HEK293T (cell line): Measurements from ENCODE around the gene ST6GALNAC1.

Experiments used
- CTCF ChIA-PET: fragments of 350-600 bp; formaldehyde crosslinking; extraction: SDS; loops from one replicate; lab custom pipeline; 2021; ENCODE audit warnings: antibody characterized with exemption, inconsistent platforms; lab: Yijun Ruan, JAX
- POLR2A ChIA-PET: fragments of 350-600 bp; formaldehyde crosslinking; extraction: SDS; loops from one replicate; lab custom pipeline; 2020; ENCODE audit warnings: antibody characterized with exemption, inconsistent platforms; lab: Yijun Ruan, JAX
- DNase-seq: peaks from one replicate; pipeline ENCODE4 v3.0.0; 2012; ENCODE audit warnings: mixed read lengths; ENCODE audit errors: extremely low spot score
- ARNT ChIP-seq: fragments of 450-650 bp; IDR thresholded peaks from 2 replicates; pipeline ENCODE4 v1.6.1; 2017; ENCODE audit warnings: mild to moderate bottlenecking
- BHLHE40 ChIP-seq: fragments of 450-650 bp; IDR thresholded peaks from 2 replicates; pipeline ENCODE4 v1.6.1; 2016; ENCODE audit warnings: mild to moderate bottlenecking, moderate library complexity, borderline replicate concordance
- CTBP1 ChIP-seq: fragments of 450-650 bp; IDR thresholded peaks from 2 replicates; pipeline ENCODE4 v1.6.1; 2016; ENCODE audit warnings: borderline replicate concordance
- ELF4 ChIP-seq: fragments of 450-650 bp; IDR thresholded peaks from 2 replicates; pipeline ENCODE4 v1.6.1; 2017; ENCODE audit warnings: antibody characterized with exemption
- FOXA1 ChIP-seq: fragments of 450-650 bp; IDR thresholded peaks from 2 replicates; pipeline ENCODE4 v1.6.1; 2016; ENCODE audit warnings: mild to moderate bottlenecking
- FOXK2 ChIP-seq: fragments of 450-650 bp; IDR thresholded peaks from 2 replicates; pipeline ENCODE4 v1.6.1; 2016; ENCODE audit warnings: mild to moderate bottlenecking
- FOXM1 ChIP-seq: fragments of 450-650 bp; IDR thresholded peaks from 2 replicates; pipeline ENCODE4 v1.6.1; 2017; ENCODE audit warnings: mild to moderate bottlenecking, borderline replicate concordance
- HDGF ChIP-seq: fragments of 450-650 bp; IDR thresholded peaks from 2 replicates; pipeline ENCODE4 v1.6.1; 2017; ENCODE audit warnings: antibody characterized with exemption, borderline replicate concordance
- L3MBTL2 ChIP-seq: fragments of 450-650 bp; conservative IDR thresholded peaks from 2 replicates; pipeline ENCODE4 v1.6.1; 2016; ENCODE audit warnings: mild to moderate bottlenecking
- LEF1 ChIP-seq: fragments of 450-650 bp; IDR thresholded peaks from 2 replicates; pipeline ENCODE4 v1.6.1; 2017; ENCODE audit warnings: mild to moderate bottlenecking, borderline replicate concordance
- NFRKB ChIP-seq: fragments of 450-650 bp; IDR thresholded peaks from 2 replicates; pipeline ENCODE4 v1.6.1; 2016; ENCODE audit warnings: mild to moderate bottlenecking, moderate library complexity
- SP1 ChIP-seq: fragments of 450-650 bp; IDR thresholded peaks from 2 replicates; pipeline ENCODE4 v1.6.1; 2017
- SUZ12 ChIP-seq: fragments of 450-650 bp; IDR thresholded peaks from 2 replicates; pipeline ENCODE4 v1.6.1; 2016; ENCODE audit warnings: mild to moderate bottlenecking
- TARDBP ChIP-seq: fragments of 450-650 bp; IDR thresholded peaks from 2 replicates; pipeline ENCODE4 v1.6.1; 2016
- ZNF384 ChIP-seq: fragments of 450-650 bp; IDR thresholded peaks from 2 replicates; pipeline ENCODE4 v1.6.1; 2016
- TF ChIP-seq, protein P1 (sequence below): fragments of 450-650 bp; IDR thresholded peaks from 2 replicates; pipeline ENCODE4 v1.6.1; 2016

The ST6GALNAC1 gene

DNA sequence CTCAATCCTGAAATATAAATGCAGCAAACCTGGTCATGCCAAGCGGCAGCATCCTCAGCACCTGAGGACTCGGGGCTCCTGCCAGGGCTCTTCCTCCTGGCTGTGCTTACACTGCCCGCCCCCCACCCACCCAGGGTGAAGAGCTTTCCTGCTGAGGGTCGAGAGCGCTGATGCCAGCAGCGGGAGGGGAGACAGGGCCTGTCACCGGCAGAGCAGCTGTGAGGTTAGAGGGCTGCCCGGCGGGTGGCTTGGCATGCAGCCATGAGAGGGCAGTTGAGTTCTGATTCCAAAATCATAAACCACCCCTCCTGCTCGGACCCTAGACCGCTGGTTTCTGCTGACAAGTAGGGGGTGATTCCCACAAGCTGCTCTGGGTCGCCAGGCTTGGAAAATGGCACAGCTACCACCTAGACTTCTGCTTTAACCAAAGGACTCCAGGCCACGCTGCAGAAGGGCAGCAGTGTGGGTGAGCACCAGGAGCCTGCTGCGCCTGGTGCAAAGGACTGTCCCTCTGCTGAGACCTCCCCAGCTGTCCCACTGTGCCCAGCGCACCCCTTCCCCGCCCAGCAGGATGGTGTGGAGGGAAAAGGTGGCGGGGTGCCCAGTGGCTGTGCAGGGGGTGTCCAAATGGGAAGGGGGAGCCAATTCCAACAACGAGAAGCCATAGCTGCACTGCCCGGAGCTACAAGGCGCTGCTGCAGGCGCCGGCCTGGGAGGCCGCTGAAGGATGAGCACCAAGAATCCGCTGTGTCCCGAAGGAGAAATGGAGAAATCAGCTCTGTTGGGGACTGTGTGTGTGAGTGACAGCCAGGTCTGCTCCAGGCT is 40.6 kb upstream of the ST6GALNAC1 start:
- CTCF ChIA-PET = interaction anchor here (0.7 to 1.7 kb wide), 2 partner anchors 27 to 30 kb away, joined by 4 to 7 read pairs; partner anchors contain the start of gene MXRA7
- TF ChIP-seq LEF1 = no peak
- TF ChIP-seq ELF4 = no peak
- TF ChIP-seq ZNF384 = no peak
- TF ChIP-seq FOXK2 = no peak
- TF ChIP-seq BHLHE40 = no peak
- no peak for TF ChIP-seq SP1
- no peak for TF ChIP-seq SUZ12
- TF ChIP-seq HDGF = no peak
- TF ChIP-seq FOXM1 = no peak
- TF ChIP-seq, protein P1, sequence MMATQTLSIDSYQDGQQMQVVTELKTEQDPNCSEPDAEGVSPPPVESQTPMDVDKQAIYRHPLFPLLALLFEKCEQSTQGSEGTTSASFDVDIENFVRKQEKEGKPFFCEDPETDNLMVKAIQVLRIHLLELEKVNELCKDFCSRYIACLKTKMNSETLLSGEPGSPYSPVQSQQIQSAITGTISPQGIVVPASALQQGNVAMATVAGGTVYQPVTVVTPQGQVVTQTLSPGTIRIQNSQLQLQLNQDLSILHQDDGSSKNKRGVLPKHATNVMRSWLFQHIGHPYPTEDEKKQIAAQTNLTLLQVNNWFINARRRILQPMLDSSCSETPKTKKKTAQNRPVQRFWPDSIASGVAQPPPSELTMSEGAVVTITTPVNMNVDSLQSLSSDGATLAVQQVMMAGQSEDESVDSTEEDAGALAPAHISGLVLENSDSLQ = no peak
- no peak for TF ChIP-seq NFRKB
- no peak for TF ChIP-seq CTBP1
- no peak for TF ChIP-seq FOXA1
- no peak for TF ChIP-seq L3MBTL2
- no peak for TF ChIP-seq TARDBP
- POLR2A ChIA-PET = interaction anchor here (0.8 to 1.4 kb wide), 3 partner anchors 12 to 27 kb away, joined by 3 read pairs; no protein-coding TSS in a partner anchor
- no peak for DNase-seq

DNA sequence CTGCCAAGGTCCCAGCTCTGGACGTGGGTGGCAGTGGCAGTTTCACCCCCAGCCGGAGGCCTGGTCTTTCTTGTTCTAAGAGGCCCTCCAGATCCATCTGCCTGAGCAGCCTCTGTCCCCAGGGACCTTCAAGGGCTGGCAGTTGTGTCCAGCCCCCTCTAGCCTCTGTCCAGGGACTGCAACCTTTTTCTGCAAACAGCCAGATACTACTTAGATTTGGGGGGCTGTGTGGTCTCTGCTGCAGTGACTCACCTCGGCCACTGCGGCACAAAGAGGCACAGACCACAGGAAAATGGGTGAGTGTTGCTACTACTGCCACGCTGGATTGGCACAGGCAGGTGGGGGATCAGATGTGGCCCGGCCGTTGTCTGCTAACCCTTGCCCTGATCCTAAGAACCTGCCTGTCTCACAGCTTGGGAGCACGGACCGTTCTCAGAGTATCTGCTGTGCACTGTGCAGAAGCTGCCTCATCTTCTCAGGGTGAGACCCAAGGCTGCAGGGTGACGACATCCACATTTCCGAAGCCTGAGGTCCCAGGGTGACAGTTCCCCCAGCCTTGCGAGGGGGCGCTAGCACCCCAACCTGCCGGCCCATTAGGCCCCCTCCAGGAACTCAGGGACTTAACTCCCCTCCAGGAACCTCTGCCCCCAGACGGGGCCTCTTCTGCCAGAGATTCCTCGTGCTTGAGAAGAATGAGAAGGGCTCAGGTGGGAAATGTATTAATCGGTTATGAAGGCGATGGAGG is 39.6 kb upstream of the ST6GALNAC1 start:
- no peak for DNase-seq
- ChIA-PET POLR2A (interaction anchor here (0.8 kb wide), 1 partner anchor 11 kb away, joined by 3 read pairs; no protein-coding TSS in a partner anchor), CTCF (interaction anchor here (0.7 kb wide), 1 partner anchor 31 kb away, joined by 4 read pairs; no protein-coding TSS in a partner anchor)
- TF ChIP-seq CTBP1 (no peak), ARNT (no peak), ZNF384 (no peak), LEF1 (no peak), SUZ12 (no peak), ELF4 (no peak)
- TF ChIP-seq, protein P1 = no peak

DNA sequence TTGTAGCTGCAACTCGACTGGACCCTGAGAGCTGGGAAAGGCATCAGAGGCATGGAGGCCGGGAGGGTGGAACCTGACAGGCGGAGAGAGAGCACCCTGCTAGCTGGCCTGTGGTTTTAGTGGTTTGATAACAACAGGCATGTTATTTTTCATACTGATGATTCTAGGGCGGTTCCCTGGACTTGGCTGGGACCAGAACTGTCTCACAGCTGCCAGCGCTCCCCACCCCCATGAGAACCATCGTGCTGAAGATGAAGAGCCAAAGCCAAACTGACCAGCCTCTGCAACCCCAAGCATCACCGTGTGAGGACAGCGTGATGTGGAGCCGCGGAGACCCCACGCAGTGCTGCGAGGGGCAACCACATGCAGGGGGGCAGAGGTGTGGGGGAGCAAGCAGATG is 38.7 kb upstream of the ST6GALNAC1 start:
- POLR2A ChIA-PET = interaction anchor here (1.4 to 2.4 kb wide), 5 partner anchors 11 to 125 kb away, joined by 4 to 32 read pairs (median 5); no protein-coding TSS in a partner anchor
- TF ChIP-seq ELF4 (no peak), ZNF384 (no peak), NFRKB (no peak), L3MBTL2 (no peak), TARDBP (no peak), SUZ12 (no peak), ARNT (no peak), CTBP1 (no peak), LEF1 (no peak), SP1 (no peak), FOXK2 (no peak), FOXM1 (no peak), FOXA1 (no peak), HDGF (no peak)
- TF ChIP-seq, protein P1 = no peak
- CTCF ChIA-PET = interaction anchor here (0.9 to 2.4 kb wide), 11 partner anchors 9 to 158 kb away, joined by 3 to 25 read pairs (median 7); no protein-coding TSS in a partner anchor
- no peak for DNase-seq

DNA sequence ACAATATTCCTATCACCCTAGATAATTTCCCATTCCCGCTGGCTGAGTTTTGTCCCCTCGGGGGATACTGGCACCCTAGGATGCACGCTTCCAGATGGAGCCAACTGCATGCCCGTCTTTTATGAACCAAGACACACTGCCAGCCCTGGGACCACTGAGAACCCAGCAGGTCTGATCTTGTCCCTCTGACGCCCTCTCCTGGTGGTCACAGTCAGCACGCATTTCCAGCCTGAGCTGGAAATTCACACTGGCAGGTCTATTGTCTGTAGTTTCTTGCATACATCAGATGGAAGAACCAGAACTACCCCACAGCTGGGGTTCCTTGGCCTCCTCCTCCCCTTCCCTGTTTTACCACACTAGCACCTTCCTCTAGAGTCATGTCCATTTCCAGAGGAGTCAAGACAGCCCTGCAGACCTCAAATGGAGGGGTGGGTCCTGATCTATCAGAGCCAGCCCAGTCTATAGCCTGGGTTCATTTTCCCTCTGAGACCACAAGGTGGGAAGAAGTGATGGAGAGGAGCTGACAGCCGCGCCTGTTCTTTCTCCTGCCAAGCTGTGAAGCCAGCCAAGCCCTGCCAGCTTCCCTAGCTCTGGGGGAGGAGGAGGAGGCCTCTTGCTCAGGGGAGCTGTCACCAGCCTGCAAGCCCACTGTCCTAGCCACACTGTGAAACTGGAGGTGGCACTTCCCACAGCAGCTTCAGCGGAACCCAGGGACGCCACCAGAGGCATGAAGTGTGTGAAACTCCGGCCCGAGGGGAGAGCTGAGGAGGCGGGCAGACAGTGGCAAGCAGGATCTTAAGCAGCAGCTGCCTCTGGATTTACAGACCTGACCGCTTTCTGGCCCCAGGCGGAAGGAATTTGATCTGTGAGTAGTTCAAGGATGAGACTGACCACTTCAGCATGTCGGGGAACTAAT is 37.9 kb upstream of the ST6GALNAC1 start:
- ChIA-PET CTCF (interaction anchor here (0.6 to 2.4 kb wide), 28 partner anchors 10 to 271 kb away, joined by 3 to 25 read pairs (median 4); partner anchors contain the start of gene MXRA7), POLR2A (interaction anchor here (0.6 to 2.4 kb wide), 9 partner anchors 9 to 124 kb away, joined by 3 to 32 read pairs (median 4); partner anchors contain the start of gene MXRA7)
- peak; percentile 78 for DNase-seq
- no peak for TF ChIP-seq L3MBTL2

DNA sequence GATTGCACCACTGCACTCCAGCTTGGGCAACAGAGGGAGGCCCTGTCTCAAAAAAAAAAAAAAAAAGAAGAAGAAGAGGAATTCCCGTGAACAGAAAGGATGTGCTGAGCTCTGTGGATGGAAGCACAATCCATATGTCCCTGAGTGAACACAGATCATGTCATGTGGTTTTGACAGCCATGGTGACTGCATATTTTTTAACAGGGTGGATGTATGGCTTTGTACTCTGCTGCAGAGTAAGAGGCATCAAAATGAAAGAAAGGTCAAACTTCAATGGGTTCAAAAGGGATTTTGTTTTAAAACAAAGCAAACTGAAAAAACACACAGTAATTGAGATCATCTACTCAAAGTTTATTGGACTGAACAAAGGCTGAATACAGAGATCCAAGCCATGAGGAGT is 35.7 kb upstream of the ST6GALNAC1 start:
- POLR2A ChIA-PET = no interaction called here

More for the DNA sequence above, 35.7 kb upstream of the ST6GALNAC1 start:
- DNase-seq = no peak
- no peak for TF ChIP-seq SUZ12
- TF ChIP-seq CTBP1 = no peak
- TF ChIP-seq FOXA1 = no peak
- TF ChIP-seq FOXK2 = no peak
- no peak for TF ChIP-seq HDGF
- TF ChIP-seq ARNT = no peak
- no peak for TF ChIP-seq FOXM1
- no peak for TF ChIP-seq NFRKB
- TF ChIP-seq ZNF384 = no peak
- TF ChIP-seq LEF1 = no peak
- TF ChIP-seq ELF4 = no peak
- TF ChIP-seq TARDBP = no peak
- TF ChIP-seq, protein P1 = no peak
- TF ChIP-seq SP1 = no peak
- TF ChIP-seq BHLHE40 = no peak
- no peak for TF ChIP-seq L3MBTL2
- CTCF ChIA-PET = no interaction called here
